Epithelial cell of esophagus (primary cell): Measurements from ENCODE around the gene PLA2G12B.
A peak's percentile ranks its signal among the peaks of the same experiment; 100 is the strongest.

Experiments
- DNase-seq: peaks from one replicate; pipeline ENCODE4 v3.0.0; 2010; ENCODE audit warnings: low read depth
- H3K4me3 ChIP-seq: 2 replicates; pipeline ENCODE4 v1.5.1; 2011; ENCODE audit warnings: mild to moderate bottlenecking, low read length, control low read depth
- CTCF ChIP-seq: IDR thresholded peaks from 2 replicates; pipeline ENCODE4 v1.5.1; 2011; ENCODE audit warnings: low read depth, mild to moderate bottlenecking, low read length, control low read depth, inconsistent platforms; ENCODE audit not compliant: insufficient read depth; ENCODE audit errors: missing control alignments

PLA2G12B gene

GRCh38 chr10:72981028-72981881 lies 26.6 kb upstream of the PLA2G12B start:
- peak; percentile 55 for DNase-seq
- H3K4me3 ChIP-seq, result no peak overlapping the region
- no peak for TF ChIP-seq CTCF

DNA sequence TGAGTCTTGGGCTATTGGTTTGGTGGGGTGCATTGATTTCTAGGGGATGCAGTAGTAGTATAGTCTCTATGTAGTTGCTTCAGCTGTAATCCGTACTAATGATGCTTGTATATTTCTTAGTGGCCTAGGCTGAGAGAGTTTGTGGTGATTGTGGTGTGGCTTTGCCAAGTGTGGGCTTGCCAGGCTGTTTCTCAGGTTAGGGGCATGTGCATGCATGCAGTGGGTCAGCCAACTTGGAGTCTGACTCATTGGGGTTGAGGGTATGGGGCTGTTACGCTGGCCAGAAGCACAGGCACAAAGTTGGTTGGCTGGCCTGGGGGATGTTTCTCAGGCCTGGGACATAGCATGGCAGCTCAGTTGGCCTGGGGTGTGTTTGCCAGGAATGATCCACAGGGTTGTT lies 25.7 kb upstream of the PLA2G12B start:
- H3K4me3 ChIP-seq, result no peak overlapping the region
- no peak for TF ChIP-seq CTCF
- peak; percentile 88 for DNase-seq

DNA sequence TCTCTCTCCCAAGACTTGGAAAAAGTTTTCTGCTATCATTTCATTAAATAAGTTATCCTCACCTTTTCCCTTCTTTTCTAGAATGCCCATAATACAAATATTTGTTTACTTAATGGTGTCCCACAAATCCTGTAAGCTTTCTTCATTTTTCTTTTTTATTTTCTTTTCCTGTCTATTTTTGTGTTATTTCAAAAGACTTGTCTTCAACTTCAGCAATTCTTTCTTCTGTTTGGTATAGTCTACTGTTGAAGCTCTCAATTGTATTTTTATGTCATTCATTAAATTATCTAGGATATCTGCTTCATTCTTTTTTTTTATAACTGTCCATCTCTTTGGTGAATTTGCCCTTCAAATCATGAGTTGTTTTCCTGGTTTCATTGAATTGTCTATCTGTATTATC lies 25.1 kb upstream of the PLA2G12B start:
- no peak overlapping the region for H3K4me3 ChIP-seq
- TF ChIP-seq CTCF, result no peak
- DNase-seq, result no peak

GRCh38 chr10:72976886-72977285 lies 22.3 kb upstream of the PLA2G12B start:
- TF ChIP-seq CTCF, result no peak
- no peak for DNase-seq
- H3K4me3 ChIP-seq, result no peak overlapping the region

DNA sequence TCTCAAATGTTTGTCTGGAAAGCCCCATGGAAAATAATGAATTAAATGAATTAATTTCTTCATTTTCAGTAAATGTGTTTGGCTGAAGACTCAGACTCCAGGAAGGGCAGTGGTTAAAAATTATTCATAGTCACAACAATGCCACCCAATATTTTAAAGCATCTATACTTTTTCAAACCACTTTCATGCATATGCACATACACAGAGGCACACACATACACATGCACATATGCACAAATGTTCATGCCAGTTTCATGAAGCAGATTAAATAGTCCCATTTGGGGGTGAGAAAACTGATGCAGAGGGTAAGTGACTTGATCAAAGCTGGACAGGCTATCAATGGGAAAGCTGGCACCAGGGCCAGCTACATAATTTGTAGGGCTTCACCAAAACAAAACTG lies 1.4 kb upstream of the PLA2G12B start:
- H3K4me3 ChIP-seq, result no peak overlapping the region
- TF ChIP-seq CTCF, result no peak
- no peak for DNase-seq

GRCh38 chr10:72954230-72954595 lies 393 bp downstream of the PLA2G12B start:
- H3K4me3 ChIP-seq, result no peak overlapping the region
- DNase-seq, result no peak
- TF ChIP-seq CTCF, result no peak

GRCh38 chr10:72953687-72954086 lies 919 bp downstream of the PLA2G12B start:
- TF ChIP-seq CTCF, result no peak
- H3K4me3 ChIP-seq, result no peak overlapping the region
- DNase-seq, result no peak
